GM19324 (cell line): Measurements from ENCODE around the gene DPP7.
"Not testable (repeated sequence)": the region's sequence is repeated elsewhere in the genome, so short reads cannot be mapped to it uniquely, and the experiment has no call there.

ENCODE experiments used
- ATAC-seq: cut with Tn5 transposase; IDR thresholded peaks from one replicate; pipeline ENCODE4 v1.9.1; 2021; ENCODE audit warnings: mild to moderate bottlenecking, moderate library complexity; ENCODE audit not compliant: unreplicated experiment, low FRiP score

The DPP7 gene

DNA sequence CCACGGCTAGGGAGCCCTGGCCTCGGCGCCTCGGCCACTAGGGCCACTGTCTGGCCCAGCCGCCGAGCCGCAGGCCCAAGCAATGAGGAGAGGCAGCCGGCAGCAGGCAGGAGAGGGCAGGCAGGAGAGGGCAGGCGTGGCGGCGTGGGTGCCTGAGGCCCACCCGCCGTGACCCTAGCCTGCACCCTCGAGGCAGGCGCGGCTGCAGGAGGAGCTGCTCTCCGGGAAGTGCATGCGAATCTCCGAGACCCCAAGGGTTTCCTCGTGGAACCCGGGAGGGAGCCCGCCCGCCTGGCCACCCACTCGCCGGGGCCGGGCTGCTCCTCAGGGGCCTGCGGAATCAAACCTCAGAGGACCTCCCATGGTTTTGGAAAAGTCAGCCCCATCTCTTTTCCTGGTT is 33.7 kb upstream of the DPP7 start:
- ATAC-seq = no peak

DNA sequence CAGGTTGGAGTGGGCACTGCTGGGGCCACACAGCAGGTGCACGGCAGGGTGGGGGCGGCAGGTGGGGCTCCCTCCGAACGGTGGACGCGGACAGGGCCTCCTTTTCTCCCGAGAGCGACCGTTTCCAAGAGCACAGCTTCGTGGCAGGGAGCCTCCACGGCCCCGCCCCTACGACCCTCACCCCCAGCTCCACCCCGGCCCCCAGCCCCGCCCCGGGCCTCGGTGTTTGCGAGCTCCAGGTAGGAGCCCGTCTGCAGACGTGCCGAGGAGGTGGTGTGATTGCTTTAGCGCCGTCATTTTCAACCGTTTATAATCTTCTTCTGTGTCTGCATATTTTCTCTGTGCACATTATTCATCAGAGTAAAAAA is 33.2 kb upstream of the DPP7 start:
- no peak for ATAC-seq

DNA sequence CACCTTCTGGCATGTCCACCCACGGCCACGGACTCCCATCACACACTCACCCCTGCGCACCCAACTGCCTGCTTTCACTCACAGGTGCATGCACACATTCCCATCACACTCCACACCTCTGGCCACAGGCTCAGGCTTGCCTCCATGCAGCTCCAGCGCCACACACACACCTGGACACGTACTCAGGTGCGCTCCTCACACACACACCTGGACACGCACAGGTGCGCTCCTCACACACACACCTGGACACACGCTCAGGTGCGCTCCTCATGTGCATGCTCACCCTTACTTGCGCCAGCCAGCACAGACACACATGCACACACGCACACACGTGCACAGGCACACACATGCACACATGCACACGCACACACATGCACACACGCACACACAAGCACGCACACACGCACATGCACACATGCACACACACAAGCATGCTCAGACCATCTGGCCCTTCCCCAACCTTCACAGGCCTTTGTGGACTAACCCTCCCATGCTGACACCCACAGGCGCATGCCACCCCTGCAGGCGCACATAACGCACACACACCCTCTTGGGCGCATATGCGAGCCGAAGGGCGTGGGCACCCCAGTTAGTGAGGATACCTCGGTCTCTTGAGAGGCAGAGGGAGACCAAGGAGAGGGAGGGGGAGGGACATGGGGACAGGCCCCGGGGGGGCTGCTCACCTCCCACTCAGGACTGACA is 32.7 kb upstream of the DPP7 start:
- no peak for ATAC-seq

DNA sequence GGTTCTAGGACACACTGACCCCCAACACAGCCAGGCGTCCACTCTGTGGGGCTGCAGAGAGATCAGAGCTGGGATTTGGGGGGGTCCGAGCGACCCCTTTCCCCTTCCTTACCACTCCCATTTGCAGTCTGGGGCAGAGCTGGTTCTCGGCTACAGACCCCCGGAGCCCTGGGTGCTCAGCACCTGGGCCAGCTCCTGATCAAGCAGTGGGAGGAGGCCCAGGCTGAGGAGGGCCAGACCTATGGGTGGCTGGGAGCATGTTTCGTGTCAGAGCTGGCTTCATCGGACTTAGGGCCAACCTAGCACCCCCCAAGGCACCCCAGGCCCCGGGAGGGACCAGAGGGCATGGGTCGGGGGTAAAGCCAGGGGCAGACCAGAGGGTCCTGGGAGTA is 32.0 kb upstream of the DPP7 start:
- ATAC-seq = no peak

DNA sequence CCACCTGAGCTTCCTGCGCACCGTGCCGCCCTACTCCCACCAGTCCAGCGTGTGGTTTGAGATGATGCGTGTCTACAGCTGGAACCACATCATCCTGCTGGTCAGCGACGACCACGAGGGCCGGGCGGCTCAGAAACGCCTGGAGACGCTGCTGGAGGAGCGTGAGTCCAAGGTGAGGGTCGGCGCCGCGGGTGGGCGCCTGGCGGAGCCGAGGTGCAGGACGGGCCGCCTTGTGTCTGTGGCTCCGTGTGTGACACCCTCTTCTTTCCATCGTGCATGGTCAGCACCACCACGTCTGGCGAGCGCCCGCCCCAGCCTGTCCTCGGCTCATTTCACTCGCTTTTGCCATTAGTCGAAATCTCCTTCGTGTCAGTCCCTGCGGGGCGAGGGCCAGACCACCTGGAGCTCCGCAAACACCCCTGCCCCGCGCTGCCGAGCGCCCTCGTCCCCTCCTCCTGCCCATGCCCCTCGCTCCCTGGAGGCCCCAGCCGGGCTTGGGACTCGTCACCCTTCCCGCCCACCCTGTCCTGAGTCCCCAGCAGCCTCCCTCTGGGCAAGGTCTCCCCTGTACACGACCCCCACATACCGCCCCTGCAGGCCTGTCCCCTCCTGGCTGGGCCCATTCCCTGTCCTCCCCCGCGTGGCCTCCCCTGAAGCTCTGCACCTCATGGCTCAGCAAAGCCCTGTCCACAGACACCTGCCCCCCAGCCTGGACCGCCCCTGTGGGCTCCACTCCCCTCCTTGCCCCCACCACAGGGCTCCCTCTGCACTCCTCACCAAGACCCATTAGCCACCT is 31.4 kb upstream of the DPP7 start:
- no peak for ATAC-seq

DNA sequence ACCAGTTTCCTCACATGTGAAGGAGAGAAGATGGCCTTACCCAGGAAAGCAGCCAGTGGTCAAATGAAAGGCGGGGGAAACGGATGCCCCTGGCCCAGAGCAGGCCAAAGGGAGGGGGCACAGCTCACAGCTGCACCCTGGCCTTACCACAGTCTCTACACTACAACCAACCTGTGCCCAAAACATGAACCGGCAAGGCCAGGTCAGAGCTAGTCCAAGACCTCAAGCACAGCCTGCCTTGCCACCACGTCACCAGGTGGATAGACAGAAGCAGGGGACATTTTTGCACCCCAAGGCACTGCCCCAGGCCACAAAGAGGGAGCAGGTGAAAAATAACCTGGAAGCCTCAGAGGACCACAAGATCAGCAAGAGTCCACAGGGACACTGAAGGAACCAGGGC is 28.9 kb upstream of the DPP7 start:
- ATAC-seq = no peak

DNA sequence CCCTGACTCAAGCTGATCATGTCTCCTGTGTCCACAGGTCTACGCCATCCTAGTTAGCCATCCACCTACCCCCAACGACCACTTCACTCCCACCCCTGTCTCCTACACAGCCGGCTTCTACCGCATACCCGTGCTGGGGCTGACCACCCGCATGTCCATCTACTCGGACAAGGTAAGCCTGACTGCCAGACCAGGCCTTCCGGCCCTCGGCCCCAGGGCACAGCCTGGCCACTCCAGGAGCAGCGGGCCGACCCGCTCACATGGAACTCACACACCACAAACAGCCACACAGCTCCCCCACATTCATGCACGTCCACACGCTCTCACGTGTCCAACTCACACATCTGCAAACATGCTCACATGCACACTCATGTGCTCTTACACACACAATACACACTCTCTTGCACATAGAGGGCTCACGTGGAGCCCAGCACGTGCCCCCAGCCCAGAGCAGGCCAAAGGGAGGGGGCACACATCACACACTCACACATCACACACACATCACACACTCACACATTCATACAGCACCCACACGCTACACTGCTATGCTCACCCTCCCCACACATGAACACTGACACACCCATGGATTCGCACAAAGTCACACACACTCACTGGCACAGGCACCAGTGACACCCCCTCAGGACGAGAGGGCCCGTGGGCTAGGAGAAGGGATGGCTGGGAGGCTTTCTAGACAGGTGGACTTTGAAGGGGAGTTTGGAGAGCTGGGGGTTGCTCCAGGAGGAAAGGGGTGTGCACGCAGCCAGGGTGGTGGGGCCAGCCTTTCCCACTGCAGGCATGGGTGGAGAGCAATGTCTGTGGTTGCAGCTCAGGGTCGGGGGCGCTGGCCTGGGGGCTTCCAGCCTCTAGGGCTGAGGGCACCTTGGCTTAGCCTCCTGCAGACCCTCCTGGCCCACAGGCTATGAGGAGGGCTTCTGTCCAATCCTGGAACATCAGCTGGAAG is 27.7 kb upstream of the DPP7 start:
- no peak for ATAC-seq

DNA sequence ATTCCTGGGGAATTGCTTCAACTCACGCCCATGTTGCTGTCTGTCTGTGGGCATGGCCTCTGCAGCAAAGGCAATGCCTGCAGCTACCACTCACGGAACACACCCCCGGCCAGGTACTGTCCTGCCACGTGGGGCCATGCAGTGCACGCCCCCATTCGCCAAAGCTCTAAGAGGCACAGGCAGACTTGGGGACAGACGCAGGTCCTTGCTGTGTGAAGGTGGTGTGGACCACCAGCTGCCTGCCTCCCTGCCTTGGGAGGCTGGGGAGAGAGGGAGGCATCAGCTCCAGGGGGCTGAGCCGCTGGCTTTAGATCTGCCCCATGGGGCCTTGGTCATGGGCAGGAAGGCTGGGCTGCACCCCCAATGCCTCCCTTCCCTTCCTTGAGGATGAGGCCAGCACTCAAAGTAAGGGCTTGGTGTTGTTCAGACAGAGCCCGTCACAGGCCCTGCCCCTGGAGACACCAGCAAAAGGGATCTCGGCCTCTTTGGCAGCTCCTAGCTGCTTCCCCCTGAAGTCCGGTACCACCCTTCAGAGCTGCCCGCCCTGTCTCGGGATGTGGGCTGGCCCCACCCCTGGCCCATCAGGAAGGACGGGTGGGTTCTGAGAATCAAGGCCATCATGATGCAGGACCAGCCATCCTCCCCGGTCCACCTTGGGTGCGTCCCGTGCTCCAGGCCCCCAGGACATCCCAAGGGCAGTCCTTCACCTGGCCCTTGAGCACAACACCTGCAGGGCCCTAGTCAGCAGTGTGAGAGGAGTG is 26.7 kb upstream of the DPP7 start:
- no peak for ATAC-seq

DNA sequence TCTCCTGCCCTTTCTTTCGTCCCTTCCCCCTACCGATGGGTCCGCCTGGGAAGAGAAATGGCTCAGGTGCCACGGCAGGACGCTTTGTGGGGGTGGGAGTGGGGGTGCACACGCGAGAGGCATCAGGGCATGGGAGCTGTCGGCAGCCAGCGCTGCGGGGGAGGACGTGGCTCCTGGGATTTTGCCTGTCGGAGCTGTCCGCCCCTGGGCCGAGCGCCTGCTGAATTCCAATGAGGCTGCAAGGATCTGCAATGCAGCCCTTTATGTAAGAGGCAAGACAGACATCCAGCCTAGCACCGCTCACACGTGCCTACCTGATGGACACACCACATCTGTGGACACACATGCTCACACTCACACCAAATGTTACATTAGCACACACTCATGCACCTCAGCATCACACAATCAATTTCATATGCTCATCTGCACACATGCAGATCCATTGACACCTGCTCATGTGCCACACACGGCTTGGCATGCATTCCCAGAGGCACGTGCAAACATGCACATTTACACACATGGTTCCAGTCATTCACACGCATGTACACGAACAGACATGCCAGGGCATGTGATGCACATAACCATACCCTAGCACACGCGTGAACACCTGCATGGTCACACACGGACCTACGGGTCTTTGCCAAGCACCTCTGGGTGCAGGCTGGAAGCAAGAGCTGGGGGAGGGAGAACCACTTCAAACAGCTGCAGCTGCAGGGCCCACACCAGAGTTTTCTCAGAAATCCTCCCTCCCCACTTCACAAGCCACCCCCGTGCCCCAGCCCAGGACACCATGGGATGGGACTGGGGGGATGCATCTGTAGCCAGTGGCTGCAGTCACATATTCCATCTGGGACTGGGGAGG is 25.8 kb upstream of the DPP7 start:
- ATAC-seq = no peak

DNA sequence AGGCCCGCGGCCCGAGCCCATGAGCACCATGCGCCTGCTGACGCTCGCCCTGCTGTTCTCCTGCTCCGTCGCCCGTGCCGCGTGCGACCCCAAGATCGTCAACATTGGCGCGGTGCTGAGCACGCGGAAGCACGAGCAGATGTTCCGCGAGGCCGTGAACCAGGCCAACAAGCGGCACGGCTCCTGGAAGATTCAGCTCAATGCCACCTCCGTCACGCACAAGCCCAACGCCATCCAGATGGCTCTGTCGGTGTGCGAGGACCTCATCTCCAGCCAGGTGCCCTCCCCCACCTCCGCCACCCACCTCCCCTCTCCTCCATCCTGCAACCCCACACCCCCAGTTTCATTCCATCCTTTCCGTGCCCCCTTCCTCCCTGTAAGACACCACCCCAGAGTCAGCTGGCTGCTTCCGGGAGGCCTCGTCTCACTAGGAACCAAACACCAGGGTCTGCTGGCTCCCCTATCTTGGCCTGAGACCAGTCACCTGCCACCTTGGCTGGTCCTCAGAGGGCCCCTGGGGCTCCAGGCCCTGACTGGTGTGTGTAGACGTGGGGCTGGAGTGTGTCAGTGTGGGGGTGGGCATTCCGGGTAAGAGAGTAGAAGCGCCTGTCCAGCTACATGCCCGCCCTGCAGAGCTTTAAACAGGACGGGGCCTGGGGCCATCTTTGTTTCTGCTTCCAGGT is 25.1 kb upstream of the DPP7 start:
- no peak for ATAC-seq

DNA sequence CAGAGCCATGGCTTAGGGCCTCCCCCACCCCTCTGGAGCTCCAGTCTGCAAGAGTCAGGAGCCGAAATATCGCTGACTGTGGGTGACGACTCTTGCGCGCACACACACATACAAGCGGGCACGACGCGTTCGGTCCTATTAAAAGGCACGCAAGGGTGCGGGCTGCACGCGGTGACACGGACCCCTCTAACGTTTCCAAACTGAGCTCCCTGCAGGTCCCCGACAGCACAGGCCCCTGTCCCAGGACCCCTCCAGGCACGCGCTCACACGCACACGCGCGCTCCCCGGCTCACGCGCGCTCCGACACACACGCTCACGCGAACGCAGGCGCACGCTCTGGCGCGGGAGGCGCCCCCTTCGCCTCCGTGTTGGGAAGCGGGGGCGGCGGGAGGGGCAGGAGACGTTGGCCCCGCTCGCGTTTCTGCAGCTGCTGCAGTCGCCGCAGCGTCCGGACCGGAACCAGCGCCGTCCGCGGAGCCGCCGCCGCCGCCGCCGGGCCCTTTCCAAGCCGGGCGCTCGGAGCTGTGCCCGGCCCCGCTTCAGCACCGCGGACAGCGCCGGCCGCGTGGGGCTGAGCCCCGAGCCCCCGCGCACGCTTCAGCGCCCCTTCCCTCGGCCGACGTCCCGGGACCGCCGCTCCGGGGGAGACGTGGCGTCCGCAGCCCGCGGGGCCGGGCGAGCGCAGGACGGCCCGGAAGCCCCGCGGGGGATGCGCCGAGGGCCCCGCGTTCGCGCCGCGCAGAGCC is 24.4 kb upstream of the DPP7 start, which contains the start of gene GRIN1:
GRIN1 (plus strand) TSS at position 433 of the 746 bp plus-strand sequence. CDS start 333 bp downstream, outside the sequence.
- no peak for ATAC-seq

DNA sequence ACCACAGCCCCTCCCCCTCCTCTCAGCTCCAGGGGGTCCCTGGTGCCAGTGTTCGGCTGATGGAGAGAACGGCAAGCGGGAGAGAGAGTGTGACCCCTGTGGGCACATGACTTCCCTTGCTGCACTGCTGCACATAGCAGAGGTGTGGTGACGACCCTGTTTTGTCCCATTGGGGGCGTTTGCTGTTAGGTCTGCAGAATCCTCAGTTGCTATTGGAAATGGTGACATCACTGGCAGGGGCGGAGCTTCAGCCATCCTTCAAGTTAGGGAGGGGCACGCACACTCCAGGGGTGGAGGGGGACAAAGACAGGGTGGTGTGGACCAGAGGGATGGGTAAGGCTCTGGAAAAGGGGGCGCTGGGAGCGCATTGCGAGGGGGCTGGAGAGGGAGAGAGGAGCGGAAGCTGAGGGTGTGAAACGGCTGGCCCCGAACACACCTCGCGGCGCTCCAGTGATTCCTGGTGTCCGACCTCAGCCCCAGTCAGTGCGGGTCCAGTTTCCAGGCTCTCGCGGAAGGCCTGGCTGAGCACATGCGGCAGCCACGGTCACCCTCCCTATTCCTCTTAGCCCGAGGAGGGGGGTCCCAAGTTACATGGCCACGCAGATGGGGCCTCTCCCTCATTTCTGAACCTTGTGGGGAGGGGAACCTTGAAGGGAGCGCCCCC is 23.7 kb upstream of the DPP7 start:
- no peak for ATAC-seq

DNA sequence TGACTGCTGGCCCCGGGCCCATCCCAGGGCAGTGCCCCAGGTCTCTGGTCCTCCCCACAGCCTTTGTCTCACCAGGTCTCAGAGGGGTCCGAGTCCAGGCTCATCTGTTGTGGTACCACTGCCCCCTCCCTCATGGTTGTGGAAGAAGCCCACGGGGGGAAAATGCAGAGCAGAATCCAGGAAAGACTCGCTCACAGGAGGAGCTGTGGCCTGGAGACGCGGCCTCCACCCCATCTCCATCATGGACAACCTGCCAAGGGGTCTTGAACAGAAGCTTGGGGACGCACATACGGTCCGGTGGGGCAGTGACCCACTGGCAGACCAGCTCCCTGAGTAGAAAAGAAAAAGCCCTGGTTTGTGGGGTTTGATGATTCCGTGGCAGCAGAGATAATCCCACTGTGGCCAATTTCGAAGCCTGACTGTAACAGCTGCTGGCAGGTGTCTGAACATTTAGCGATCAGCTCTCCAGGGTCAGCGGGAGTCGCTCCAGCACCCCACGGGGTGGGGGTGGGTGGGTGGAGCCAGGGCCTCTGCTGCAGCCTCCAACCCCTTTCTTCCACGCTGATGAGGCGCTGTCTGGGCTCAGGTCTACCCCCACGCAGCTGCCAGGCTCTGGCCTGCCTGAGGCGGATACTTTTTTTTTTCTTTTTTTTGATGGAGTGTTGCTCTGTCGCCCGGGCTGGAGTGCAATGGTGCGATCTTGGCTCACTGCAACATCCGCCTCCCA is 22.5 kb upstream of the DPP7 start:
- ATAC-seq = no peak

DNA sequence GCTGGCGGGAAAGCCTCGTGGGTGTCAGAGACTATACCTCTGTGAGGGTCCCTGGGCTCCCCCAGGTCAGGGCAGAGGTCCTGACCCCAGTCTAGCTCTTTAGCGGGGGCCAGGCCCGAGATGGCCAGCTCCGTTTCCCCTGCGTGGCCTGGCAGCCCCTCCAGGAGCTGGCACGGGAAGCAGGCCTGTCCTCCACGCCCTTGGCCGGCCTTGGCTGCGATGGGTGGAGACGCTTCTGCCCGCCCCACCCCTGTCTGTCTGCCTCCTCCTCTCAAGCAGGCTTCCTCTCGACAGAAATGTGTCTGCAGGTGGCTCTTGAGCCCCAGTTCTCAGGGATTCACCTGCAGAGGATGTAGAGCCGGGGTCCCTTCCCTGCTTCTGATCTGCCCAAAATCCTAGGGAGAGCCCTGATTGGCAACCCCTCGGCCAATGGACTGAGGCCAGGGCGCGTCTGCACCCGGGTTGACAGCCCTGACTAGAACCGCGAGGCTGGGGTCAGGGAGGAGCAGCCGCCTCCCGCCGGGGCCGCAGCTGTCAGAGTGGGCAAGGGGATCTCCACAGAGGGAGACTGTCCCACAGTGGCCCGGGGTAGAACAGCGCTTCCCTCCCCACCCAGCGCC is 21.8 kb upstream of the DPP7 start:
- ATAC-seq = no peak

DNA sequence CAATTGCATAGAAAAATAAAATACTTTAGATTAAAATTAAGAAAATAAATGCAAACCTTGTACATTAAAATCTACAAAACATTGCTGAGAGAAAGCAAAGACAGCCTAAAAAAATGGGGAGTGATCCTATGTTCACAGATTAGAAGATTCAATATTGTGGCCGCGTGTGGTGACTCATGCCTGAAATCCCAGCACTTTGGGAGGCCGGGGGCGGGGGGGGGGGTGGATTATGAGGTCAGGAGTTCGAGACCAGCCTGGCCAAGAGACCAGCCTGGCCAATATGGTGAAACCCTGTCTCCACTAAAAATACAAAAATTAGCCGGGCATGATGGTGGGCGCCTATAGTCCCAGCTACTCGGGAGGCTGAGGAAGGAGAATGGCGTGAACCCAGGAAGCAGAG is 20.6 kb upstream of the DPP7 start:
- ATAC-seq = not testable (repeated sequence)

DNA sequence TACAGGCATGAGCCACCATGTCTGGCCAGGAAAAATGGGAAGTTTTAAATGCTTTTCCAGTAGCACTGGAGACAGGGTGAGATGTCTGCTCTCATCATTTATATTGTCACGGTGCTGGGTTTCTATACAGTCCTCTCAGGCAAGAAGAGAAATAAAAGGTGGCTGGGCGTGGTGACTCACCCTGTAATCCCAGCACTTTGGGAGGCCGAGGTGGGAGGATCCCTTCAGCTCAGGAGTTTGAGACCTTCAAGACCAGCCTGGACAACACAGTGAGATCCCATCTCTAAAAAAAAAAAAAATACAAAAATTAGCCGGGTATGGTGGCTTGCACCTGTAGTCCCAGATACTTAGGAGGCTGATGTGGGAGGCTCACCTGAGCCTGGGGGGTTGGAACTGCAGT is 19.7 kb upstream of the DPP7 start:
- ATAC-seq = no peak
